NCI-H446 treated with DMSO at 0.1 percent for 48 hours (cell line): Measurements from ENCODE around the gene VAV2.

ENCODE experiments used
- DNase-seq: peaks from one replicate; lab custom pipeline; 2025; lab: John Stamatoyannopoulos, UW

The VAV2 gene

DNA sequence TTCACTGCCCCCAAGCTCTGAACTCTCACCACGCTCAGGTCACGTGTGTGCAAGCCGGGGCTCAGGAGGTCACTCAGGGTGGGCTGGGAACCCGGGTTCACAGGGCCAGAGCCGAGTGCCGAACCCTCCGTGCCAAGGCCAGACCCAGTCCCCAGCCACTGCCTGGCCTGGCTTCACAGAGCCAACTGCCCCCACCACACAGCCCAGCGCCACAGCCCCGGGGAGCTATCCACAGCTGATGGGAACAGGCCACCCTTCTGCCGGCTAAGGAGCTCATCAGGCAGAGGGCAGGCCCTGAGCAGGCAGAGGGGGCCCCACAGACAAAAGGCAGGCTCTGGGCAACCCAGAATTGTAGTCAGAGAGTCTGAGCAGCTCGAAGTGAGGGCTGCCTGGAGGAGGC lies 117.0 kb downstream of the VAV2 start:
- DNase-seq: no peak

GRCh38 chr9:133874659-133875058 lies 117.5 kb downstream of the VAV2 start:
- no peak for DNase-seq

DNA sequence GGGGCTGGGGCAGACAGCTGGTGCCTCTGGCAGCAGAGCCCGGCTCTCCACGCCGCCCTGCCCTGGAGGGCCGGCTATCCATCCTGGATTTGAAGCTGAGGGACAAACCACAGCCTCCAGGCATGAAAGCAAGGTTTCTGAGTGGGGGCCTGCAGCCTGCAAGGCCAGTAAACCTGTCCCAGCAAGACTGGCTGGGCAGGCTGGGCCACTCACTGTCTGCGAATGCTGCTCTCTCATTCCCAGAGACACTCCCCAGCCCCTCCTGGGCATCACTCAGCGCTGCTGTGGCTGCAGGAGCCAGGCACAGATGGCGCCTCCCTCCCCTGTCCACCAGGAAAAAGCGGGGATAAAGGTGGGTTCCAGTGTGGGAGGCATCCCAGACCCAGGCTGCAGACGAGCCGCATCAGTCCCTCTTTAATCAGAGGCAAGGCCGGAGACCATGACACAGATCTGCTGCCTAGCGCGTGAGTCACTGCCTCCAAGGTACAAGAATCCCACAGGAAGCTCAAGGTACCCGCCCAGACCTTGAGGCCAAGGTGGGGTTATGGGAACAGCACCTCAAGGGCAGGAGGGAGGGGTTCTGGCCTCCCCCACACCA lies 118.0 kb downstream of the VAV2 start:
- DNase-seq: no peak

DNA sequence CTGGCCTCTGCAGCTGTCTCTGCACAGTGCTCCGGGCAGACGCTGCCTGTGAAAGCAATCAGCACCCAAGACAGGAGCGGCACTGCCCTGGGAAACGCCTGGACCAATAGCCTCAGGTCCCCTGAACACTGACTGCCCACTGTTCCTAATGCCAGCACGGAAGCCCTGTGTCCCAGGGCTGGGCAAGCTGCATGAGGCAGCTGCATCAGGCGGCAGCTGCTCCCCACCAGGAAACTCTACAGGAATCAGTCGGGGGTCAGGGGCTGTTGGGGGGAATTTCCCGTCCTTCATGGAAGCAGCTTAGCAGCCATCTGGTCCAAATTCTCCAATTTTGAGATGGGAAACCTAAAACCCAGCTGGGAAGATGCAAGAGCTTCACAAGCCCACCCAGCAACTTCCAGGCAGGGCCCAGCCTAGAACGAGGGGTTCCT lies 118.6 kb downstream of the VAV2 start:
- DNase-seq: no peak

DNA sequence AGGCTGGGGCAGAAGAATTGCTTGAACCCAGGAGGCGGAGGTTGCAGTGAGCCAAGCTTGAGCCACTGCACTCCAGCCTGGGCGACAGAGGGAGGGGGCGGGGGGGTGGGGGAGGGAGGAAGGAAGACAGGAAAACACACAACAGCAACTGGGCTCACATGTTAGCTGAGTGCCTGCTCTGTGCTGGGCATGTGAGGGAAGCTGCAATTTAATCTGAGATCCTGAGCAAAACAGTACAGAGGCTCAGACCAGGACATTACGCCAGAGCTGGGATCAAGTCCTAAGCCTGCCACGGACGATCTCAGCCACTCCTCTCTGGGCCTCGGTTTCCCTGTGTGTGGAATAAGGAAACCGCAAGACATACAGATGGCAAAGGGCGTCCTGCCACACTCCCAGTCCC lies 119.1 kb downstream of the VAV2 start:
- DNase-seq: no peak

DNA sequence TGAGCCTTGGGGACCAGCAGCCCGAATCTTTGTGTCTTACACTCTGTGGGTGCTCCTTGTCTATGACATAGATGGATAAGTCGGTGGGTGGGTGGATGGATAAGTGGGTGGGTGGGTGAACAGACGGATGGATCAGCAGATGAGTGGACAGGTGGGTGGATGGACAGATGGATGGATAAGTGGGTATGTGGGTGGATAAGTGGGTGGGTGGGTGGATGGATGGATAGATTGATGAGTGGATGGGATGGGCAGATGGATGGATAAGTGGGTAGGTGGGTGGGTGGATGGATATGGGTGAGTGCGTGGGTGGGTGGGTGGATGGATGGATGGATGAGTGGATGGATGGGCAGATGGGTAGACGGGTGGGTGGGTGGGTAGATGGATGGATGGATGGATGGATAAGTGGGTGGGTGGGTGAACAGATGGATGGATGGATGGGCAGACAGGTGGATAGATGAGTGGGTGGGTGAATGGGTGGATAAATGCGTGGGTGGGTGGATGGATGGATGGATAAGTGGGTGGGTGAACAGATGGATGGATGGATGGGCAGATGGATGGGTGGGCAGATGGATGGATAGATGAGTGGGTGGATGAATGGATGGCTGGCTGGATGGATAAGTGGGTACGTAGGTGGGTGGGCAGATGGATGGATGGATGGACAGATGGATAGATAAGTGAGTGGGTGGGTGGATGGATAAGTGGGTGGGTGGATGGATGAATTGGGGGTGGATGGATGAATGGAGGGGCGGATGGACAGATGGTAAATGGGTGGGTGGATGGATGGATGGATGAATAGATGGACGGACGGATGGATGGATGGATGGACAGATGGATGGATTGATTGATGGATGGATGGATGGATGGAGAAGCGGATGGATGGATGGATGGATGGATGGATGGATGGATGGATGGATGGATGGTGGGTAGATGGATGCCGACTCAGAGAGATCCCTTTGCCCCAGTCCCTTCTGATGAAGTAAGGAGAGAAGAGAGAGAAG lies 121.2 kb downstream of the VAV2 start:
- no peak for DNase-seq

- no peak for DNase-seq
Observed at GRCh38 chr9:133869674-133870405, 122.3 kb downstream of the VAV2 start.

DNA sequence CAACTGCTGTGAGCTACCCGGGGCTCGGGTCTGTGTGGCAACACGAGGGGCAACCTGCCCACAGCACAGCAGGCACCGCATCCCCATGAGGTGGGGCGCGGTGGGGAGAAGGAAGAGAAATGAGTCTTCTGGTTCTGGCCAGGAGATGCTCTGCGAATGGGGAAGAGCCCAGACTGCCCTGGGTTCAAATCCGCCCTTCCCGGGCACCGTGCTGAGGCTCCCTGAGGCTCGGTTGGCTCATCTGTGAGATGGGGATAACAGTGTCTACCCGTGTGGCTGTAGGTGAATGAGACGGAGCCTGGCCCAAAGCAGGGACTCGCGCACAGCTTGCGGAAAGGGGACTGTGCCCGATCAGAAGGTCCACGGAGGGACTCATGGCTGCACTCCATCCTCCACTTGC lies 123.9 kb downstream of the VAV2 start:
- no peak for DNase-seq

DNA sequence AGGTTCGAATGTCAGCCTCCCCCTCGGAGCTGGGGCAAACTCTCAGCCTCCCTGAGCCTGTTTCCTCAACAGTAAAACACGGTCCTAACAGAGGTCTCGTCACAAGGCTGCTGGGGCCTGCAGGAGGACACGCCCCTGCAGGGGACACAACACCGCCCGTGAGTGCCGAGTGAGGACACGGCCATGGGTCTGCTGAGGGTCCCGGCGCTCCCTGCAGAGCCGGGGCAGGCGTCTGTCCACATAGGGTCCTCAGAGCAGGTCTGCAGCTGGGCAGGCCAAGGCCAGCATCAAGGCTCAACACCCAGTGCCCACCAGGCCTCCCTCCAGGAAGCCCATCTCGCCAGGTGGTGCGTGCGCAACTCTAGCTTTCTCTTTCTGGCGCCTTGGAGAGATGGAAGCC lies 125.2 kb downstream of the VAV2 start:
- no peak for DNase-seq

DNA sequence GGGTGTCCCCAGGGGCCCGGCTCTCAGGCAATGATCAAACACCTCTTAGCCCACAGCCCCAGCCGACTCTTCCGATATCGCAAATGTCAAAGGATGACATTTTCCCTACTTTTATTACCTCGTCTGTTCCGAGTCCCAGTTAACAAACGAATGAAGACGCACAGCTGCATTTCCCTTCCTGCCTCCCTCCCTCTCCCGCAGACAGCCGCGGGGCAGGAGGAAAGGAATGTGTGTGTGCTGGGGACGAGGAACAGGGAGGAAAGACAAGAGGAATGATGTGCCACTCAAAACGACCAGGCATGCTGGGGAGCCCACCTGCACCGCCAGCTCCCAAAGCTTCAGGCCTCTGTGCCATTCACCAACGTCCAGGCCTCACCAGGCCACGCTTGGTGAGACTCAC lies 128.1 kb downstream of the VAV2 start:
- DNase-seq: no peak

GRCh38 chr9:133863257-133863592 lies 128.9 kb downstream of the VAV2 start:
- no peak for DNase-seq

- no peak for DNase-seq
Observed at GRCh38 chr9:133862585-133863256, 129.4 kb downstream of the VAV2 start.

DNA sequence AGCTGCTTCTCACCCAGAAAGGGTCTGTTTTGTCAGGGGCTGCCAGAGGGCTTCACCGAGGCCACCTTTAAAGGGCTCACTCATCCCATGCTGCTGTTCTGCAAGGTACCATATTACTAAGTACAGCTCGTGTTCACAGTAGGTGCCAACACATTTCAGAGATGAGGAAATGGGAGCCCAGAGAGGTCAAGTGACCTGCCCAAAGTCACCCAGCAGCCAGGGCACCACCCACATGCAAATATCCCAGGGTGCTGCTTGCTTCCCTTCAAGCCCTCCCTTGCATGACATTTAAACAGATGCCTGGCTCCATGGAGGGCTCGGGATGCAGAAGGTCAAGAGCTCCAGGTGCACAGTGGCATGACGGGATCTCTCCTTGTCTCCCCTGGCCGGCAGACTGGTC lies 130.4 kb downstream of the VAV2 start:
- no peak for DNase-seq

DNA sequence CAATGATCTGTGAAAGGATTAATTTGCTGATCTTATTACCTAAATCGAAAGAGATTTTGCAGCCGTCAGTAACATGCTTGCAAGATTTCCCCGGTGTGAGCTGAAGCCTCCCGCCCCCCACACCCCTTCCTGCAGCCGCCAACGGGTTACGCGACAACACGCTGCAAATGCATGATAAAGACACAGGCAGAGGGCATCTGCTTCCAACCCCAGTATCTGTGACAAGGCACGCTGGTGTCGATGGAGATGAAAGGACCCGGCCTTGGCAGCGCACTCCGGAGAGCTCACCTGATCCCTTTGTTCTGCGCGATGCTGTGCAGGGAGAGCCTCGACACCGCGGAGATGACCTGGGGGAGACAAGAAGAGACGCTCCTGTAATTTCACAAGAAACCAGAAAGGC lies 131.0 kb downstream of the VAV2 start:
- DNase-seq: no peak

- no peak for DNase-seq
Observed at GRCh38 chr9:133858771-133859170, 133.4 kb downstream of the VAV2 start.

DNA sequence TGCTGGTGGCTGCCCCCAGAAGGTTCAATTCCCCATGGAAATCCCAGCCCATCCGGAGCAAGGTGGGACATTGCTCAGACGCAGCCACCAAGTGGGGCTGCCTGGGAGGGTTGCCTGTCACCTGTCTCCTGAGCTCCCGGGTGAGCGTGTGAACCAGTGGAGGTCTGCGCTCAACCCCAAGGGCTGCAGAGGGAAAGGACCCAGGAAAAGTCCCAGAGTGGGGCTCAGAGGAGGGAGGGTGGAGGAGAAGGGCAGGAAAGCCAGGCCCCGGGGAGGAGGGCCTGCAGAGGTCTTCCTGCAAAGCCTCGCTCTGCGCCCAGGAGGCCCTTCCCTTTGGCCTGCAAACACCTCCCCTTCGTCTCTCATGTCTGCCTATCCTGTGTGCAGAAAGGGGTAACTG lies 134.5 kb downstream of the VAV2 start:
- DNase-seq: no peak

DNA sequence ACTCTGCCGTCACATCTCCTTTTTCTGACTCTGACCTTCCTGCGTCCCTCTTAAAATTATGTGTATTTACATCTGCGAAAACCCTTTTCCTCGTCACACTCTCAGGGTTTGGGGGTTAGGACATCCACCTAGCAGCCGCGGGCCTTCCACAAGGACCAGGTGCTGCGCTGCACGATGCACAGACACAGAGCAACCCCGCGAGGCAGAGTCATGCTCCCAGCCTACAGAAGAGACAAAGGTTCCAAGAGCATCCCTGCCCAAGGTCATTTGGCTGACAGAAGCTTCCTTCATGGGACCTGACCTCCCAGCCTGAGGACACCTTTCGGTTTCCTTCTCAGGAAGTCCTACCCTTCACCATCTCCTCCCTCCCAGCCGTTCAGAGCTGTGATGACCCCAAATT lies 135.3 kb downstream of the VAV2 start:
- DNase-seq: no peak

DNA sequence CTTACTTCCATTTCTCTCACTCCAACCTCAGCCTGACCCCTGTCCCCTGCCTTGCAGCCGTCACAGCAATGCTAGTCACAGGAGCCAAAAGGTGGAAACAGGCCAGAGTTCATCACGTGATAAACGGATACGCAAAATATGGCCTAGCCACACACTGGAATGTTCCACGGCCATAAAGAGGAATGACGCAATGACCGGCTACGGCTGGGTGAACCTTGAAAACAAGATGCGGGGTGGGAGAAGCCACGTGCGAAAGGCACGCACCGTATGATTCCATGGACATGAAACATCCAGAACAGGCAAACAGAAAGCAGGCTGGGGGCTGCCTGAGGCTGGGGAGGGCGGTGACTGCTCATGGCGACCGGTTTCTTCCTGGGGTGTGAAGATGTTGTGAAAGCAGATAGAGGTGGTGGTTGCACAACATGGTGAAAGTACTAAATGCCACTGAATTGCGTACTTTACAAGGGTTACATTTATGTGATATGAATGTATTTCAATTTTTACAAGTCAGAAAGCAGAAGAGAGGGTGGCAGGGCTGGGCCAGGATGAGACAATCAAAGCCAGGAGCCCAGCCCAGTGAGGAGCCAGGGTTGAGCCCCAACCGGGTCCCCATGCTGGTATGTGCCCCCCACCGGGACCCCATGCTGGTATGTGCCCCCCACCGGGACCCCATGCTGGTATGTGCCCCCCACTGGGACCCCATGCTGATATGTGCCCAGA lies 136.2 kb downstream of the VAV2 start:
- no peak for DNase-seq

GRCh38 chr9:133855371-133855770 lies 136.8 kb downstream of the VAV2 start:
- DNase-seq: no peak

DNA sequence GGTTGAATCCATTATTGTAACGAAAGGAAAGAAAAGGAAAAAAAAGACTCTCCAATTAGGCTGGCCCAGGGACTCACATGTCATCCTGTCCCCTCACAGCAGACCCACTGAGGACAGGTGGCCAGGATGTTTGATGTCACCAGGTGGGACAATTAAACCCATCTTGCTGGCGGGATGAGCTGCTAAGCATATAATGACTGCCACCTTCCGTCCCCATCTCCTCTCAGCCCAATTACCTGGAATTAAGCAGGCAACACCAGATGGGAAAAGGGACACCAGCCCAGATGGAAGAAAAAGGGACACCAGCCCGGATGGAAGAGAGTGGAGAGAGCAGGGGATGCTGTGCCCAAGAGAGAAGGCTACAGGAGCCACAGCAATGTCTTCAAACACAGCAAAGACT lies 137.4 kb downstream of the VAV2 start:
- DNase-seq: no peak

GRCh38 chr9:133854048-133854447 lies 138.1 kb downstream of the VAV2 start:
- DNase-seq: no peak

DNA sequence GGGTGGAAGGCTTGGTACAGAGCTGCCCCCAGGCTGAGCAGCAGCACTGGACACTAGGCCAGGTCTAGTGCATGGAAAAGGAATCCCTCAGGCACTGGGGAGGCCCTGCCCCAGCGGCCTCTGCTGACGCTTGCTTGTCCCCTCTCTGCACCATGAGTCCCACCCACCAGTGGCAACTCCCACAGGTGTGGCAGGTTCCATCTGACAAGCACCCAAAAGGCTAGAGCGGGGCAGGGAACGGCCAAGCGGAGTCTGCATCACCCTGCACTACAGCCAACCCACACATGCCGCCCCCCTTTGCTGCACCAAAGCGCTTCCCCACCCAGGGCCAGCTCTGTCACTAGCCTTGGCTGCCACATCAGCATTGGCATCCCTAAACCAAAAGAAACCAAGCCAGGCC lies 138.8 kb downstream of the VAV2 start:
- DNase-seq: no peak
